A549 (cell line): ENCODE measurements around the gene TCOF1. TPM values are rescaled to one million over a fixed set of nuclear protein-coding genes. Genes with fewer than 3 reads are reported as not detected.
"Not testable (repeated sequence)": the region's sequence is repeated elsewhere in the genome, so short reads cannot be mapped to it uniquely, and the experiment has no call there.

Experiments
- ATAC-seq, 2 experiments: fragments of 200-7000 bp in 1 of 2; fragments of >200 bp in 1 of 2; cut with Nextera tagmentation in 1 of 2; cut with Tn5 transposase in 1 of 2; 3 replicates each; pipeline versions ENCODE4 v1.8.0 to v1.9.1; 2018 to 2020; ENCODE audit warnings: mild to moderate bottlenecking in 1 of 2, moderate library complexity in 1 of 2
- CTCF ChIA-PET: fragments of 300-600 bp; sonication (Branson Sonifier 250); formaldehyde crosslinking; extraction: SDS; loops from one replicate; lab custom pipeline; 2021; ENCODE audit warnings: antibody characterized with exemption, inconsistent platforms; lab: Yijun Ruan, JAX
- POLR2A ChIA-PET: fragments of 350-600 bp; formaldehyde crosslinking; extraction: SDS; loops from one replicate; lab custom pipeline; 2021; ENCODE audit warnings: antibody characterized with exemption, inconsistent platforms; lab: Yijun Ruan, JAX
- DNase-seq, 2 experiments: peaks; one replicate each; pipeline versions ENCODE4 v3.0.0 to v3.0.0-alpha.2; 2011 to 2016; ENCODE audit warnings: low read depth in 1 of 2, low spot score in 1 of 2
- FAIRE-seq: peaks from 2 replicates; lab custom pipeline; 2011; peaks lifted over from hg19 to GRCh38; lab: Jason Lieb, UNC
- H3K27ac ChIP-seq, 2 experiments: fragments of >200 bp; sonication (Bioruptor Twin); formaldehyde crosslinking; 3 replicates each; pipeline ENCODE4 v1.5.1; 2016 to 2017
- H3K4me1 ChIP-seq: fragments of >200 bp; sonication (Bioruptor Twin); formaldehyde crosslinking; 3 replicates; pipeline ENCODE4 v1.6.1; 2016
- H3K4me2 ChIP-seq: fragments of >200 bp; sonication (Bioruptor Twin); formaldehyde crosslinking; 3 replicates; pipeline ENCODE4 v1.6.1; 2016
- H3K4me3 ChIP-seq: fragments of >200 bp; sonication (Bioruptor Twin); formaldehyde crosslinking; 3 replicates; pipeline ENCODE4 v1.5.1; 2016
- H3K9me3 ChIP-seq: fragments of >200 bp; sonication (Bioruptor Twin); formaldehyde crosslinking; 3 replicates; pipeline ENCODE4 v1.6.1; 2016
- BCL3 ChIP-seq: fragments of >200 bp; sonication (Bioruptor Twin); formaldehyde crosslinking; IDR thresholded peaks from 3 replicates; pipeline ENCODE4 v1.6.1; 2016
- BHLHE40 ChIP-seq: IDR thresholded peaks from 2 replicates; pipeline ENCODE4 v1.6.1; 2012; ENCODE audit warnings: low read depth, low read length, inconsistent platforms
- CEBPB ChIP-seq, 2 experiments: fragments of >200 bp in 1 of 2; sonication (Bioruptor Twin) in 1 of 2; formaldehyde crosslinking in 1 of 2; IDR thresholded peaks; 2 replicates each; pipeline ENCODE4 v1.6.1; 2012 to 2016
- E2F6 ChIP-seq: IDR thresholded peaks from 2 replicates; pipeline ENCODE4 v1.6.1; 2012; ENCODE audit warnings: low read depth, borderline replicate concordance
- EHMT2 ChIP-seq: fragments of 200-600 bp; sonication (generic); IDR thresholded peaks from 2 replicates; pipeline ENCODE4 v1.6.1; 2016; ENCODE audit warnings: antibody characterized with exemption, low read depth, mild to moderate bottlenecking, moderate library complexity
- ELK1 ChIP-seq: fragments of 150-350 bp; IDR thresholded peaks from 2 replicates; pipeline ENCODE4 v1.6.1; 2014; ENCODE audit warnings: low read depth, mild to moderate bottlenecking, low read length
- ESRRA ChIP-seq: fragments of 150-350 bp; IDR thresholded peaks from 2 replicates; pipeline ENCODE4 v1.6.1; 2014; ENCODE audit warnings: mild to moderate bottlenecking, low read length, borderline replicate concordance
- FOSB ChIP-seq: fragments of 250-450 bp; sonication (Bioruptor Pico); IDR thresholded peaks from 2 replicates; pipeline ENCODE4 v1.5.0; 2020; ENCODE audit warnings: mild to moderate bottlenecking, moderate library complexity
- GATA3 ChIP-seq: IDR thresholded peaks from 2 replicates; pipeline ENCODE4 v1.6.1; 2012; ENCODE audit warnings: borderline replicate concordance
- HOXA7 ChIP-seq: fragments of 250-450 bp; sonication (Bioruptor Pico); IDR thresholded peaks from 2 replicates; pipeline ENCODE4 v1.5.0; 2020; ENCODE audit warnings: mild to moderate bottlenecking, moderate library complexity
- MYC ChIP-seq: IDR thresholded peaks from 2 replicates; pipeline ENCODE4 v1.6.1; 2012; ENCODE audit warnings: mild to moderate bottlenecking, inconsistent platforms, low read length, improper control_type of control experiment, borderline replicate concordance
- NR3C1 ChIP-seq: fragments of >200 bp; sonication (Bioruptor Twin); formaldehyde crosslinking; IDR thresholded peaks from 3 replicates; pipeline ENCODE4 v1.6.1; 2017
- POLR2AphosphoS2 ChIP-seq: conservative IDR thresholded peaks from 2 replicates; pipeline ENCODE4 v1.6.1; 2012; ENCODE audit warnings: low read length, improper control_type of control experiment, inconsistent platforms
- RAD21 ChIP-seq, 2 experiments: fragments of >200 bp in 1 of 2; sonication (Bioruptor Twin) in 1 of 2; formaldehyde crosslinking in 1 of 2; IDR thresholded peaks in 1 of 2; conservative IDR thresholded peaks in 1 of 2; 2 replicates in 1 of 2; 3 replicates in 1 of 2; pipeline ENCODE4 v1.6.1; 2012 to 2018; ENCODE audit warnings: inconsistent platforms in 1 of 2
- REST ChIP-seq: fragments of 200-600 bp; sonication (generic); IDR thresholded peaks from 2 replicates; pipeline ENCODE4 v1.6.1; 2016; ENCODE audit warnings: antibody characterized with exemption, mild to moderate bottlenecking, moderate library complexity
- TFCP2L1 ChIP-seq: fragments of 250-450 bp; sonication (Bioruptor Pico); IDR thresholded peaks from 2 replicates; pipeline ENCODE4 v1.5.0; 2021; ENCODE audit warnings: mild to moderate bottlenecking
- TP53 ChIP-seq: fragments of 250-450 bp; sonication (Bioruptor Pico); IDR thresholded peaks from 2 replicates; pipeline ENCODE4 v1.5.0; 2021; ENCODE audit warnings: mild to moderate bottlenecking, moderate library complexity
- USF2 ChIP-seq: fragments of 450-650 bp; IDR thresholded peaks from 2 replicates; pipeline ENCODE4 v1.6.1; 2014; ENCODE audit warnings: antibody characterized with exemption
- ZFP36 ChIP-seq: fragments of 450-650 bp; IDR thresholded peaks from 2 replicates; pipeline ENCODE4 v1.6.1; 2014; ENCODE audit warnings: borderline replicate concordance; ENCODE audit not compliant: partially characterized antibody
- ZSCAN20 ChIP-seq: fragments of 250-450 bp; sonication (Bioruptor Pico); IDR thresholded peaks from 2 replicates; pipeline ENCODE4 v1.8.0; 2022; ENCODE audit warnings: mild to moderate bottlenecking, moderate library complexity
- WGBS: methylation state at CpG from one replicate; pipeline ENCODE4 v1.1.6; 2017; ENCODE audit errors: missing lambda C conversion rate; 5-methylcytosine and 5-hydroxymethylcytosine counted together
- polyA plus RNA-seq, 4 experiments: library from polyadenylated mRNA; depleted of rRNA in 3 of 4; stranded (reverse); fragments of >200 nt; fragmentation: RNase III in 1 of 4; extraction: RNeasy Plus Mini Kit Qiagen cat#74134 plus additional on column Dnase treatment in 1 of 4; gene quantifications; 2 replicates in 3 of 4; 3 replicates in 1 of 4; pipeline ENCODE4 v1.2.3, GENCODE V29; 2011 to 2017

The TCOF1 gene
- polyA plus RNA-seq, 2 of the 4 experiments (the other 2 are of a cell fraction) = 17.5 to 47.1 TPM

- no peak for FAIRE-seq
- H3K9me3 ChIP-seq = no peaks in the 10 kb centered on the region
- ChIA-PET POLR2A (no interaction called here), CTCF (interaction anchor here (1.1 to 1.7 kb wide), 2 partner anchors 16 to 27 kb away, joined by 3 to 5 read pairs; no protein-coding TSS in a partner anchor)
- no peak overlapping the region for H3K4me2 ChIP-seq
- H3K27ac ChIP-seq = no peak overlapping the region
- DNase-seq = no peak
- 63% methylated on average over 7 of the region's 7 CpGs for WGBS
- peak in 1 of 2 experiments; percentile 39; a peak in 1 of 6 replicates for ATAC-seq
- no peak overlapping the region for H3K4me3 ChIP-seq
- TF ChIP-seq BCL3 (no peak), USF2 (no peak), TFCP2L1 (no peak), RAD21 (conservative IDR thresholded peaks at IDR 0.05 in 1 of 2, IDR thresholded peaks at IDR 0.05 in 1 of 2) (no peak), ZFP36 (no peak)
- H3K4me1 ChIP-seq = no peaks in the 10 kb centered on the region
Measured at GRCh38 chr5:150419630-150420270, 62.3 kb downstream of the TCOF1 start.

GRCh38 chr5:150422075-150422474 lies 64.6 kb downstream of the TCOF1 start:
- 54% methylated on average over 3 of the region's 4 CpGs for WGBS
- no peaks in the 10 kb centered on the region for H3K9me3 ChIP-seq
- no peak overlapping the region for H3K4me3 ChIP-seq
- no peak overlapping the region for H3K4me2 ChIP-seq
- POLR2A ChIA-PET = no interaction called here
- FAIRE-seq (no peak), ATAC-seq (peak; percentile 47 to 67; a peak in 5 of 6 replicates), DNase-seq (no peak)
- H3K27ac ChIP-seq = no peak overlapping the region
- H3K4me1 ChIP-seq = no peaks in the 10 kb centered on the region
- TF ChIP-seq MYC (no peak), REST (no peak), TP53 (CRISPR knock-in tag) (no peak), GATA3 (no peak), ZSCAN20 (no peak), ESRRA (no peak)
- CTCF ChIA-PET = interaction anchor here (0.6 to 2.1 kb wide), 2 partner anchors 14 to 786 kb away, joined by 5 to 8 read pairs; no protein-coding TSS in a partner anchor

- Histone ChIP-seq H3K4me3 (no peak overlapping the region), H3K9me3 (no peaks in the 10 kb centered on the region), H3K4me1 (no peaks in the 10 kb centered on the region), H3K4me2 (no peak overlapping the region), H3K27ac (no peak overlapping the region)
- CTCF ChIA-PET = interaction anchor here (0.6 to 2.1 kb wide), 4 partner anchors 13 to 786 kb away, joined by 3 to 8 read pairs (median 4); no protein-coding TSS in a partner anchor
- POLR2A ChIA-PET = no interaction called here
- no peak for TF ChIP-seq POLR2AphosphoS2
- TF ChIP-seq ELK1 = no peak
- TF ChIP-seq E2F6 = no peak
- TF ChIP-seq BHLHE40 = no peak
- TF ChIP-seq HOXA7 (CRISPR knock-in tag) = no peak
- no peak for TF ChIP-seq NR3C1
- no peak for TF ChIP-seq EHMT2
- no peak for TF ChIP-seq CEBPB (IDR thresholded peaks at IDR 0.05)
- no peak for TF ChIP-seq FOSB
- TF ChIP-seq RAD21 (conservative IDR thresholded peaks at IDR 0.05 in 1 of 2, IDR thresholded peaks at IDR 0.05 in 1 of 2) = no peak
- FAIRE-seq (no peak), DNase-seq (no peak), ATAC-seq (no peak)
- WGBS = 24% methylated on average over 3 of the region's 3 CpGs
Measured at GRCh38 chr5:150422758-150423157, 65.3 kb downstream of the TCOF1 start.

- H3K9me3 ChIP-seq, H3K27ac ChIP-seq, H3K4me1 ChIP-seq, POLR2A ChIA-PET, H3K4me2 ChIP-seq, FAIRE-seq, ATAC-seq, DNase-seq, H3K4me3 ChIP-seq: not testable (repeated sequence)
- CTCF ChIA-PET = interaction anchor here (0.7 to 1.3 kb wide), 2 partner anchors 10 to 209 kb away, joined by 3 read pairs; no protein-coding TSS in a partner anchor
- 91% methylated on average over 9 of the region's 9 CpGs for WGBS
Measured at GRCh38 chr5:150426165-150426564, 68.7 kb downstream of the TCOF1 start.
